NCI-H1930 (cell line): ENCODE data around the gene ARHGEF4.

Experiments used
- DNase-seq, 2 experiments: peaks; one replicate each; lab custom pipeline; 2025; lab: John Stamatoyannopoulos, UW

The ARHGEF4 gene

DNA sequence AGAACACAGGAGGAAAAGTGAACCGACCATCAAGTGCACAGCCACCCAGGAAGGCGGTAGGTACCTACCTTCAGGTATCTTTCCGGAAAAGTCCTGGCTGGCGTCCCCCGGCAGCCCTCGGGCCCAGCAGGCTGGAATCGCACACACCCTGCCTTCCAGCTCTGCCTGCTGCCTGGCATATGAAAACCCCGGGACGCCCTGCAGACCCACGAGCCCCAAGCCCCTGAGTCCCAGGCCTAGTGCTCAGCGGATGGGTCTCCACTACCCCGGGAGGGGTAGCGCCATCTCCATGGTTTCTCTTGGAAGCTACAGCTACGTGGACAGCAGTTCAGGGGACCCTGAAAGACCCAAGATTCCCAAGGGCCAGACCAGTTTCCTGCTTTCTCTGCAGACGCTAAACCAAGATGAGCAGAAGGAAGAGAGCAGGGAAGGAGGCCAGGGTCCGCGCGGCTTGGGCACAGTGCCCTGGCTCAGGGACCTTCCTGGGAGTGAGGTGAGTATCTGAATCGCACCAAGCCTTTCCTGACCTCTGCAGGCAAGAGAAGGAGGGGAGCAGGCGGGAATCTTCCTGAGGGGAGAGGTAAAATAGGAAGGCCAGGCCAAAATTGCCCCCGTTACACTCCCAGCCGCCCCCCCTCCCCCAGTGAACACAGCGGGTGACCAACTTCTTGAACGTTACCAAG is 80.4 kb downstream of the ARHGEF4 start:
- DNase-seq = no peak

DNA sequence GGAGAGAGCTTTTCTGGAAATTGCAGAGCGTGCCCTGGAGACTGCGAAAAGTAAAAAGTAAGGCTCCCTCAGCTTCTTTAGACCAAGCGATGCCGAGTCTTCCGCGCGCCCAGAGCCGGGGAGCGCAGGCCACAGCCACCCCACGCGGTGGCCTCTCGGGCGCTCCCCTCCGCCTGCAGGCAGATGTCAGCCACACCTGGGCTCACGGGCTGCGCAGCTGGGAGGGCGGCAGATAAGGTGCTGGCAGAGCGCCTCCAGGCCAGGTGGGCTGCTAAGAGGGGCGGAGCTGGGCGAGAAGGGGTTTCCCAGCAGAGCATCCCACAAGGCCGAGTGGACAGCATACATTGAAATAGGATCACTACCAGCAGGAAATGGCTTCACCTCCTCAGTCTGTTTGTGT is 81.7 kb downstream of the ARHGEF4 start:
- no peak for DNase-seq

DNA sequence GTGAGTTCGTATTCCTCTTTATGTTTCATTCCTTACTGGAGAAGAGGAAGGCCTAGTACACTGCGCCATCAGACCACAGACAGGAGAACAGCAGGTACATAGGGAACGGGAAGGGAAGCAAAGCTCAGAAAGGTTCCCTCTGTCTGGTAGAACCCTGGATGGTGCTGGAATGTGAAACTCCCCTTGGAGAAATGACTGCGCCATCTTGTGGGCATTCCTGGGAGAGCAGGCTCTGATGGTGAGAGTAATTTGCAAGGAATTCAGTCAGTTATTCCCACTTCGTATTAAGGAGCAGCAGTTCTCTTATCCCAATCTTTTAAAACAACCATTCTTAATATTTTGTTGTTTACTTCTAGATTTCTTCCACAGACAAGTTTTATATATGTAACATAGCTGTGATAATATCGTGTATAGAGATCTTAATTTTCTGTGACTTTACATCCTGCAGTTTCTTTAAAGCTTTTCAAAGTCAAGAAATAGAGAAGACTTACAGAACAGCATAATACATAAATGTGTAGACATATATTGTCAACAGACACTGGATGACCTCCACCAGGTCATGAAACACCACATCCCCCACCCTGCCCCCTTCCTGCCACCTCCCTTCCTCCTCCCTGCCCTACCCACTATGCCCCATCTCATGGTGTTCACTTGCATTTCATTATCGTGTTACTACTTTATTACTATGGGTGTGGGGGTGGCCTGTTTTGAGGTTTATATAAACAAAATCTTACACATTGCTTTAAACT is 83.9 kb downstream of the ARHGEF4 start:
- peak; percentile 56 to 66 for DNase-seq

DNA sequence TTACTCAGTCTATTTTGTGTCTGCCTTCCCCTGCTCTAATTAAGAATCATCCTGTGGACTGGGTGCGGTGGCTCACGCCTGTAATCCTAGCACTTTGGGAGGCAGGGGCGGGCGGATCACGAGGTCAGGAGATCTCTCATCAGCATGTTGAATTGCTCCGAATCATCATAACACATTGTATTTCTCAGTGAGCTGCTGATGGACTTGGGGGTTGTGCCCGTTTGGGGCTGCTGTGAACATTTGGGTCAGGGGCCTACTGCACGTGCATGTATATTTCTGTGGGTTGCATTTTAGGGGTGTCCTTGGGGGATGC is 84.4 kb downstream of the ARHGEF4 start:
- no peak for DNase-seq

DNA sequence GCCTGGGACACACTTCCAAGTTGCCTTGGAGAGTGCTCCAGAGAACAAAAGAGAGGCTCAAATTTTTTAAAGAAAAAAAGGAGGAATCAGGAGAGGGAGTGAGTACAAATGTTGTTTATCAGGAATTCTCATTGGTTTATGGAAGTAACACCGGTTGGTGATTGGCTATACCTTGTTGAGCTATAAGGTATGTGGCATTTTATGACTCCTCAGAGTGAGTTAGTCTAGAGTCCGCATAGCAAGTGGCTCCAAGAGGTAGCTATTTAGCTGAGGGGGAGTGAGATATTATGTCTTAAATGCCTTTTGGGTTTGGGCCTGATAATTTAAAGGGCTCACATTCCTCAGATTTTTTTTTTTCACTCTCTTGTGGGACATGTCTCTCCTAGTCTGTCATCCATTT is 85.7 kb downstream of the ARHGEF4 start:
- DNase-seq = no peak

DNA sequence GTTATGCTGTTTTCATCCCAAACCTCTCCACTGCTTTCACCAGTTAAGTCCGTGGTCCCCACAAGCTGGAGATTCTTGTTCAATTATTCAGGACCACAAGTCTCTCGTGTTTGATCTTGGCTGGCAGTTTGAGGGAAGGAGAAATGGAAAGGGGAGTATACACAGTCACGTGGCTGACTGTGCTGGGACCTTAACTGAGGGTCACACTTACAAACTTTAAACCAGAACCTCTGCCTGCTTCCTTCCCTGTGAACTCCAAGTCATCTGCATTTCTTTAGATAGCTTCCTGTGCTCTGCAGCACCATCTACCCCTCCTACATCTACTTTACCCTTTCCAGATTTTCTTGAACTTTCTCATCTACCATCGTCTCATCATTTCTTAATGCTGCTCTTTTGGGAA is 91.7 kb downstream of the ARHGEF4 start:
- no peak for DNase-seq

DNA sequence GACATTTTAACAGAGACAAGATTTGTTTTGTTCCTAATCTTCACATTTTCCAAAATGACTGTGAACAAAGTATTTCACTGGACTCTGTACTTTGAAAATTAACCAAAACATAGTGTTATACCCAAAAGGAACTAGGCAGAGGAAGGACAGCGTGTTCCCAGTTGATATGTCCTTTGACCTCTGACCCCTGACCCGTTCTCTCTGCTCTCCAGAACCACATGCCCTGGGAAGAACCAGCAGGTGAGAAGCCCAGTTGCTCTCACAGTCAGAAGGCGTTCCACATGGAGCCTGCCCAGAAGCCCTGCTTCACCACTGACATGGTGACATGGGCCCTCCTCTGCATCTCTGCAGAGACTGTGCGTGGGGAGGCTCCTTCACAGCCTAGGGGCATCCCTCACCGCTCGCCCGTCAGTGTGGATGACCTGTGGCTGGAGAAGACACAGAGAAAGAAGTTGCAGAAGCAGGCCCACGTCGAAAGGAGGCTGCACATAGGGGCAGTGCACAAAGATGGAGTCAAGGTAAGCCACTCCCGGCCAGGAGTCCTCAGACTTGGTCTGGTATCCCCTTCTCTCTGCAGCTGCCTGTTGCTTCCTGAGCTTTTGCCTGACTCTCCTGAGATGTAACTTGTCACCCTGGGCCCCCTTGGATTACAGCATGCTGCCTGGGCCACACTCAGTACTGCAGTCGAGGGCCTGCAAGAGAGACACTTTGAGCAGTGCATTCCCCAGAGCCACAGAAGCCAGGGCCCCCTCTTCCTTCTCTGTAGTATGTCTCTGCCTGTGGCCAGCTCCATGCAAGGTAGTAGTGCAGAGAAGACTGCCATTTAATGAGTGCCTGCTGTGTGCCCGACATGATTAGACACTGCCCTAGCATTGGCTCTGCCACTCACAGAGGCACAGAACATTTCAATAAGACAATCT is 94.3 kb downstream of the ARHGEF4 start:
- DNase-seq = no peak

DNA sequence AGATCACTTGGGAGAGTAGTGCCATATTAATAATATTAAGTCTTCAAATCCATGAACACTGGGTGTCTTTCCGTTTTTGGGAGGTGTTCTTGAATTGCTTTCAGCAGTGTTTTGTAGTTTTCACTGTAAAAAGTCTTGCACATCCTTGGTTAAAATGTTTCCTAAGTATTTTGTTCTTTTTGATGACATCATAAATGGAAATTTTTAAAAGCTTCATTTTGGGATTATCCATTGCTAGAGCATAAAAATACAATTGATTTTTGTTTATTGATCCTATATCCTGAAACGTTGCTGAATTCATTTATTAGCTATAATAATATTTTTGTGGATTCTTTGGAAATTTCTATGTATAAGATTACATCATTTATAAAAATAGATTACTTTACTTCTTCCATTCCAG is 96.8 kb downstream of the ARHGEF4 start:
- DNase-seq = no peak

DNA sequence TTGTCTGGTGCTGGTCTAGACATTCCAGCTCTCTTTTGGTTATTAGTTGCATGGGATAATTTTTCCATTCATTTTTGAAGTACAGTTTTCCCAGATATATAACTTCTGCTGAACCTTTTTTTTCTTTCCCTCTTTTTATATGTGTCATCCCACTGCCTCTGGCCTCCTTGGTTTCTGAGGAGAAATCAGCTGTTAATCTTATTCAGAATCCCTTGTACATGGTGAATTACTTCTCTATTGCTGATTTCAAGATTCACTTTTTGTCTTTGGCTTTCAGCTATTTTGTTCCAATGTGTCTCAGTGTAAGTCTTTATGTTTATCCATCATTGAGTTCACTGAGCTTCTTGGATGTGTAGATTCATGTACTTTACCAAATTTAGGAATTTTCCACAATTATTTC is 99.7 kb downstream of the ARHGEF4 start:
- DNase-seq = no peak

DNA sequence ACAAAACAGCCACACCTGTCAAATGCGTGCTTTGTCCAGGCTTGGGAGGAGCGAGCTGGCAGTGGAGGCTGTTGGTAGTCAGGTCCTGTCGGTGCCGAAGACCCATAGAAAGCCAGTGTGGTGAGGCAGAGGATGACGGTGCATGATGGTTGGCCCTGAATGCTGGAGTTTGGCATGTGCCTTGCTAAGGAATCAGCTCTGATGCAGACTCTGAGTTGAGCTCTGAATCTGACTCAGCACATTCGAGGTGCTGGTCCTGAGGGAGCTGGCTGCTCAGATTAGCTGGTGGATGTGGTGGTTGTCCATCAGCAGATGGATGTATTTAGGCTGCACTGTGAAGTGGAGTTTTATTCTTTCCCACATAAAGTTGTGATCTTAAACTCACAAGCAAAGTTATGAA is 111.3 kb downstream of the ARHGEF4 start:
- no peak for DNase-seq

DNA sequence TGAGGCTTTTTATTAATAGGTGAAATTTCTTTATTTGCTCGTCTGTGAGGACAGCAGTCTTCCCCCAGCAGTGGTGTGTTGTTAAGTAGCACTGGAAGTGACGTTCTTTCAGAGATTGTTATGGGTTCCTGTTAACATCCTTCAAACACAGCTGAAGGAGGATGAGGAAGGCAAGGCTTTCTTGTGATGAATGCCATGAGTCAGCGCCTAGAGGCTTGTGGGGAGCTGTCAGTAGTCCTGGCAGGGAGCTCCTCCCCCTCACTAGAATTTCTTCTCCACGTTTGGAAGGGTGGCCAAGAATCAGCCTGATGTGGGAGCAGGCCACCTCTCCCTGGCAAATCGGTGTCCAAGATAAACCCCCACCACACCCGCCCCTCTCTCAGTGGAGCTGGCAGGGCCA is 113.2 kb downstream of the ARHGEF4 start:
- DNase-seq = no peak

DNA sequence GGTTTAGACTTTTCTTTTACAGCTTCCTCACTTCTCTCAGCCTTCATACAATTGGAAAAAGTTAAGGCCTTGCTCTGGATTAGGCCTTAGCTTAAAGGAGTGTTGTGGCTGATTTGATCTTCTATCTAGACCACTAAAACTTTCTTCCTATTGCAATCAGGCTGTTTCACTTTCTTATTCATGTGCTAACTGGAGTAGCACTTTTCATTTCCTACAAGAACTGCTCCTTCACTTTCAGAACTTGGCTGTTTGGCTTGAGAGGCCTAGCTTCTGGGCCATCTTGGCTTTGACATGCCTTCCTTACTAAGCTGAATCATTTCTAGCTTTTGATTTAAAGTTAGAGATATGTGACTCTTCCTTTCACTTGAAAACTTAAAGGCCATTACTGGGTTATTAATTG is 114.3 kb downstream of the ARHGEF4 start:
- DNase-seq = no peak

DNA sequence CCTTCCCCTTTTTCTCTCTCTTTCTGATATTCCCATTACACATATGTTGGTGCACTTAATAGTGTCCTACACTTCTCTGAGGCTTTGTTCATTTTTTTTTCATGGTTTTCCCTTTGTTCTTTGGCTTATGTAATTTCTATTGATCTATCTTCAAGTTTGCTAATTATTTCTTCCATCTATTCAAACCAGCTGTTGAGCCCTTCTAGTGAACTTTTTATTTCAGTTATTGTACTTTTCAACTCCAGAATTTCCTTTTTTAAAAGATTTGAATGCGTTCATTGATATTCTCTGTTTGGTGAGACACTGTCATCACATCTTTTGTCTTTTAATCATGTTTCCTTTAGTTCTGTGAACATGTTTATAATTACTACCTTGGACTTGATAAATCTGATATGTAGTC is 118.2 kb downstream of the ARHGEF4 start:
- no peak for DNase-seq

DNA sequence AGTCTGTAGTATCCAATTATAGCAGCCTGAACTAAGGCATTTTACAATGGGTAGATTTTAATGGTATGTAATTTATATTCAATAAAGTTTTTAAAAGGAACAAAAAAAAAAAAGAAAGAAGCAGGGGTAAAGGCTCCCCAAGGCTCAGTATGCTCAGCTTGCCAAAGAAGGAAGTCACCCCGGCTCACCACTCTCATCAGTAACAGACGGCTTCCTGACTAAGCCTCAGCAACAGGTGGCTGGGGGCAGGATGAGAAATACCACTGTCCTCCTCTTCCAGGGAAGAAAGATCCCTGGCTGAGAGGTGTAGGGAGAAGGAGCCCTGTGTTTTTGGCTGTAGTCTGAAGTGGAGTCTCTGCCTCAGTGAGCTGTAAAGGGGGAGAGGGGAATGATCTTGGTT is 121.2 kb downstream of the ARHGEF4 start:
- DNase-seq = no peak

DNA sequence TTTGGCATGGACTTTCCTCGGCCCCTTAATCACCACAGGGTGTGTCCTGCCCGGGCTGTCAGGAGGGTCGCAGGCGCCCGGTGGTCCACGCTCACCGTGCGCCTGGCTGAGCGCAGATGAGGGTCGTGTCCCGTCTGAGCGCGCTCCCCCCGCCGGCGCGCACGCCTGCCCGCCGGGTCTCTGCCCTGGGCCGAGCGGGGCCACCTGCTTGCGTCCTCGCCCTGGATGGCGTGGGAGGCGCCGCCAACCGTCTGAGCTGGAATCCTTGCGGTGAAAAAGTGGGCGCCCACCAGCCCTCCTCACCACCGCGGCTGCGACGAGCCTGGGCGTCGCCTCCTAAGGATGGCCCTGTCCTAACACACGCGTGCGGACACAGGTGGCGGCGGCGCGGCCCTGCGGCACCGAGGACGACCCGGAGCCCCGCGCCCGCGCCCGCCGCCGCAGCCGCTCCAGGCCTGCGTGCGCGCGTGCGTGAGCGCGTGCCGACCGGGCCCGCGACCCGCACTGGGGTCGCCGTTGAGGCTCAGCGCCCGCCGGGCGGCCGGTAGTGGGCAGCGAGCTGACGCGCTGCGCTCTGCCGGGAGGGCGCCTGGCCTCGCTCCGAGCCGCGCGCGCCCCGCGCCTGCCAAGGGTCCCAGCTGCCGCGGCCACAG is 126.6 kb downstream of the ARHGEF4 start:
- no peak for DNase-seq

DNA sequence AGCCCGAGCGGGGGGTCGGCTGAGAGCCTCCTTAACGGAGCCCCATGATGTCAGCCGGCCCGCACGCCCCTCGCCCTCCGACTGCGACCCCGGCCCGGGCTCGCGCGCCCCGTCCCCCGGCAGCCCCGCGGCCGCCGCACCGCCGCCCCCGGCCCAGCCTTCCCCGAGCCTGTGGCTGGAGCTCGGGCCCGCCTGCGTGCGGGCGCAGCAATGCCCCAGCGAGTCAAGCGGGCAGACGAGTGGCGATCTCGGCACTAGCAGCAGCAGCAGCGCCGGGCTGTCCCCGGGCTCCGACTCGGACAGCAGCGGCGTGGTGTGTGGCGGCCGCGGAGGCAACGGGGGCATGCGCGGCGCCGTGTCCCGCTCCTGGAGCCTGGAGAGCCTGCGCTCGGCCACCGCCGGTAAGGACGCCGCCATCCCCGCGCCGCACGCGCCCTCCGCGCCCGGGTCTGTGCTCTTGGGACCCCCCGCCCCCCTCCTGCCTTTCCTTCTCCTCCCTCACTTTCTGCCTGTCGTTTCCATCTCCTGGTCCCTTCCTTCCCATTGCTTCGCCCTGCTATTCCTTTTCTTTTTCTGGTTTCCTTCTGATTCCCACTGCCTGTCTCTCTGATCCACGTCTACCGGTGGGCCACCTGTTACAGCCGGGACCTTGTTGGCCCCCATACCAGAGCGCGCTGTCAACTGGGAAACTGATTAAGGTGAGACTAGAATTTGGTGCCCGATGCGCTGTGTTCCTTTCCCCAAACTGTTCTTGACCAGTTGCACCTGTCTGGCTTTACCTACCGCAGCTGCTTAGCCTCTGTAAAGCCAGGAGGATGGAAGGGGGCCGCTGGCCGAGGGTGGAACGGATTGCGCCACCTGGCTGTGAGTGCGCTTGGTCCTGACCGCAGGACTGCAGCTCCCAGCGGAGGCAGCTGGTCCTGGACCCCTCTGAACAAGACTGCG is 127.4 kb downstream of the ARHGEF4 start:
- peak; percentile 42 to 57 for DNase-seq

DNA sequence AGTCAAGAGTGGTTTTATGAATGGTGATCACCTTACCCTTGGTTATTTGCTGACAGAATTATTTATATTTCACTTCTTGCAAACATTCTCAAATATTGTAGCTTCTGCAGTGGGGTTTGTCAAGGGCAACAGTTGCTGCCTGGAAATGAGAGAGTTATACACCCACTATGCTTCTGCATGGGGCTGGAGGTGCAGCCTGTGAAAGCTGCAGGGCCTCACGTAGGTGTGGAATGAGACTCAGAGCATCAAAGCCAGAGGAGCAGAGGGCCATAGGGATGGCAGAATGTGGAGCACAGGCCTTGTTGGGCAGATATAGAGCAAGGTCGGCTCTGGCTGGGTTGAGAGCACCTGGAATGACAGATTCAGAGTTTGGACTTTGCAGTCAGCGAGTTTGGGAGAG is 128.2 kb downstream of the ARHGEF4 start:
- no peak for DNase-seq

DNA sequence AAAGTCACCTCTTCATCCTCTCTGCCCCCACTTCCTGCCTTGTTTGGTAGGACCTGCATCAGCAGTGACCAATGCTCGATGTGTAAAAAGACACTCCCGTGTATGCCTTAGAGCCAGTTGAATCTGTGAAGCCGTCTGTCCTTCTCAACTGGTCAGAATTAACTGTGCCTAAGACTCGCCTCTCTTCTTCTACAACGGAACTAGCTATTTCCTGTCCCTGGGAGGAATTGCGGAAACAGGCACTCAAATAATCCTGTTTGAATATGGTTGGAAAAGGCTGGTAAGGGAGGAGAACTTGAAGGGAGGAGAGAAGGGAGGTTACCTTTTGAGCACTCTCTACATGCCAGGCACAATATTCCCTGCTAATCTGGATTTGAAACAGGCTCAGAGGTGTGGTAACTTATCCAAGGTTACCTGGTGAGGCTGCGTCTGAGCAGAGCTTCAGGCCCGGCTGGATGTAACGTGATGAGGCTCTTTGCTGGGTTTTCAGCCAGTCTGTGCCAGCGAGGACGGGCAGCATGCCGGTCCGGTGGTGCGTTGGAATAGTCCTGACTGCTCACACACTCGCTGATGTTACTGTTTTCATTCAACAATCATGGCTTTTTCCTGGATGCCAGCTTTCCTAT is 129.5 kb downstream of the ARHGEF4 start:
- no peak for DNase-seq

DNA sequence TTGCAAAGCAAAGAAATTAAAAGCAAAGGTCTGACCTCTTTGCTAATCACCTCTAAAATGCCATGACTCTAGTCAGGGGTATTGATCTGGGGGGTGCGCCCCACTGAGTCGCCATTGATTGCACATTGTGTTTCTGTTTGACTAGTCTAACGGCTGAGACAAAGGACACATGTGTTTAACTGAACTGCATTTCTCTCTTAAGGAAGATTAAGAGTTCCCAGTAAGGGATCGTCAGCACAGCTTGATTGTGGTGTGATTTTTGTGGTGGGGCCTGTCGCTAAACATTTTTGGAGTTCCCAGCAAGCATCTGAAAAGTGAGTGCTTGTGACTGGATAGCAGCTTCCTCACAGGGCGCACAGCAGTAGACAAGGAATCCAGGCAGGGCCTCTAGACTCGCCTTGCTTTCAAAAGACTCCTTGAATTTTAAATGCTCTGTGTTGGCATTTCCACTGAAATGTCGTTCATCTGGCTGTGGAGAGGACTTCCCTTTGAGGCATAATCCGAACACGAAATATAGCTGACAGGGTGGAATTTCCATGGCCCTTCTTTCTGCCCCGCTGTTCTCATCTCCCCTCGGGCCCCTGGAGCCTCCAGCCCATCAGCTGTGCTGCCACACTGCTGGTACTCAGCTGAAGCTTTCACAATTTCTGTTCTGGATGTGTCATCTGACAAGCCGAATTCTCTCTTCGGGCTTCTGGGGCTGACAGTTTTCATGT is 130.2 kb downstream of the ARHGEF4 start:
- DNase-seq = no peak

DNA sequence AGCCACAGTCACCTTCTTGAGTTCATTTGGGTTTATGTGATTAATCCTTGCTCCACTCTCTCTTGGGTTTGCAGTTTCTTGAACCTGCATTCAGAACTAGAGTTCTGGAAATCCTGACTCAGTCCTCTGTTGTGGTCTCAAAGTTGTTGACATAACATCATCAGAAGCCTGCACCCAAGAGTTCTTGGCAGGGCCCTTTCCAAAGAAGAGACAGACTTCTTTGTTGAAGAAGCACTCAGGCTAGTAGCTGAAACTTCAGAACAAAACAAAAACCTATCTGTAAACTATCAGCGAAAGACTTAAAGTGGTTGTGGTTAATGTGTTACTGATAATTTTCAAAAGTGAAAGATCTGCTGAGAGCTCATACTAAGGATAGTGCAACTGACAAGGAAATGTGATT is 135.7 kb downstream of the ARHGEF4 start:
- DNase-seq = no peak
